K562 (cell line): ENCODE results near the gene SERGEF. TPM values are rescaled to one million over a fixed set of nuclear protein-coding genes. Genes with fewer than 3 reads are reported as not detected.

Source experiments
- ATAC-seq: fragments of 200-7000 bp; cut with Tn5 transposase; 3 replicates; pipeline ENCODE4 v1.9.1; 2020; ENCODE audit warnings: moderate library complexity
- BruUV-seq: library from RNA; stranded (reverse); fragments of 400-500 nt; replicated peaks from 2 replicates; lab custom pipeline; 2021; lab: Mats Ljungman, UMichigan
- CTCF ChIA-PET: fragments of 300-600 bp; formaldehyde crosslinking; extraction: SDS; loops from one replicate; lab custom pipeline; 2021; ENCODE audit warnings: low intra/inter-chr PET ratio; lab: Yijun Ruan, JAX
- POLR2A ChIA-PET: fragments of 300-600, 350-650 bp; sonication (Branson Sonifier 250); formaldehyde crosslinking; extraction: SDS; loops from one replicate; lab custom pipeline; 2021; ENCODE audit warnings: antibody characterized with exemption, inconsistent platforms; lab: Yijun Ruan, JAX
- DNase-seq, 4 experiments: peaks; one replicate each; pipeline versions ENCODE4 v3.0.0 to v3.0.0-alpha.2; 2011 to 2018; ENCODE audit warnings: low spot score in 3 of 4, mixed read lengths in 3 of 4; ENCODE audit errors: extremely low read depth in 1 of 4
- FAIRE-seq: peaks from 2 replicates; lab custom pipeline; 2011; peaks lifted over from hg19 to GRCh38; lab: Jason Lieb, UNC
- H2AFZ ChIP-seq: 2 replicates; pipeline ENCODE4 v1.6.0; 2011; ENCODE audit warnings: low read depth, low read length, control low read depth, inconsistent platforms
- H3K27ac ChIP-seq: fragments of 200-600 bp; 3 replicates; pipeline ENCODE4 v1.8.0; 2011; ENCODE audit warnings: low read depth, mild to moderate bottlenecking, control low read depth, inconsistent platforms, low read length, moderate library complexity, mixed read lengths; ENCODE audit errors: extremely low read depth
- H3K27me3 ChIP-seq, 2 experiments: fragments of 300-600 bp in 1 of 2; 2 replicates in 1 of 2; 3 replicates in 1 of 2; pipeline versions ENCODE4 v1.6.0 to v1.8.0; 2011; ENCODE audit warnings: inconsistent platforms in 2 of 2, low read length in 2 of 2, mild to moderate bottlenecking in 1 of 2, mixed read lengths in 1 of 2, moderate library complexity in 1 of 2; ENCODE audit not compliant: control insufficient read depth in 2 of 2, insufficient read depth in 2 of 2
- H3K36me3 ChIP-seq: fragments of 300-600 bp; 3 replicates; pipeline ENCODE4 v1.8.0; 2011; ENCODE audit warnings: mild to moderate bottlenecking, low read length, inconsistent platforms; ENCODE audit not compliant: control insufficient read depth, insufficient read depth
- H3K4me1 ChIP-seq, 2 experiments: fragments of 200-600 bp in 1 of 2; replicated peaks in 1 of 2; 2 replicates in 1 of 2; 3 replicates in 1 of 2; pipeline versions ENCODE4 v1.5.1 to v1.8.0; 2011; ENCODE audit warnings: inconsistent platforms in 2 of 2, low read length in 2 of 2, mild to moderate bottlenecking in 1 of 2, mixed read lengths in 1 of 2, moderate library complexity in 1 of 2; ENCODE audit not compliant: control insufficient read depth in 2 of 2, insufficient read depth in 2 of 2
- H3K4me2 ChIP-seq: 2 replicates; pipeline ENCODE4 v1.6.1; 2011; ENCODE audit warnings: low read length, control low read depth, inconsistent platforms, mixed read lengths; ENCODE audit not compliant: insufficient read depth
- H3K4me3 ChIP-seq: fragments of 200-600 bp; sonication (generic), shearing (Covaris generic); 2 replicates; pipeline ENCODE4 v1.5.1; 2016; ENCODE audit warnings: control low read depth, inconsistent platforms
- H3K79me2 ChIP-seq: fragments of 200-600 bp; 3 replicates; pipeline ENCODE4 v1.8.0; 2011; ENCODE audit warnings: low read length, inconsistent platforms; ENCODE audit not compliant: control insufficient read depth, insufficient read depth
- H3K9ac ChIP-seq, 2 experiments: 2 replicates each; pipeline versions ENCODE4 v1.6.0 to v1.6.1; 2011; ENCODE audit warnings: low read depth in 2 of 2, low read length in 2 of 2, control low read depth in 1 of 2, inconsistent platforms in 1 of 2, mild to moderate bottlenecking in 1 of 2, mixed read lengths in 1 of 2; ENCODE audit not compliant: insufficient read depth in 1 of 2
- H3K9me1 ChIP-seq: one replicate; pipeline ENCODE4 v1.6.0; 2011; ENCODE audit warnings: inconsistent platforms, mild to moderate bottlenecking, low read length, moderate library complexity; ENCODE audit not compliant: control insufficient read depth, insufficient read depth
- H3K9me3 ChIP-seq: replicated peaks from 2 replicates; pipeline ENCODE4 v1.5.1; 2011; ENCODE audit warnings: low read depth, low read length, inconsistent platforms; ENCODE audit not compliant: control insufficient read depth, insufficient read depth
- H4K20me1 ChIP-seq: replicated peaks from 2 replicates; pipeline ENCODE4 v1.6.1; 2011; ENCODE audit warnings: low read length, inconsistent platforms, mixed read lengths; ENCODE audit not compliant: control insufficient read depth, insufficient read depth
- CBFA2T3 ChIP-seq: fragments of 450-650 bp; IDR thresholded peaks from 2 replicates; pipeline ENCODE4 v1.6.1; 2017
- CTBP1 ChIP-seq: fragments of 450-650 bp; IDR thresholded peaks from 2 replicates; pipeline ENCODE4 v1.6.1; 2016; ENCODE audit warnings: borderline replicate concordance
- SPI1 ChIP-seq: IDR thresholded peaks from 2 replicates; pipeline ENCODE4 v1.6.1; 2011; ENCODE audit warnings: low read depth, low read length, control low read depth, borderline replicate concordance
- ZC3H4 ChIP-seq: sonication (generic); formaldehyde crosslinking; IDR thresholded peaks from 2 replicates; pipeline ENCODE4 v1.9.0; 2021; ENCODE audit warnings: missing genetic modification reagents, borderline replicate concordance
- WGBS: fragments of 100-300 bp; shearing (Covaris generic); methylation state at CpG from one replicate; pipeline ENCODE4 v1.1.6; 2016; ENCODE audit warnings: low coverage, mixed read lengths; ENCODE audit not compliant: insufficient coverage; ENCODE audit errors: missing lambda C conversion rate; 5-methylcytosine and 5-hydroxymethylcytosine counted together
- in situ Hi-C: fragments of 300-500 bp; cut with MboI; formaldehyde crosslinking; loops from 4 replicates; pipeline ENCODE4 v1.15.0; 2018; ENCODE audit warnings: inconsistent platforms, mixed read lengths
- intact Hi-C: fragments of 100-400 bp; cut with micrococcal nuclease; formaldehyde crosslinking; loops from 2 replicates; pipeline ENCODE4 v1.14.2; 2022
- polyA plus RNA-seq, 8 experiments: library from polyadenylated mRNA; depleted of rRNA in 4 of 8; stranded (reverse) in 5 of 8; unstranded in 3 of 8; fragments of >200 nt; fragmentation: Nextera tagmentation in 2 of 8; fragmentation: Illumina TruSeq in 1 of 8; extraction: Ambion mirVana in 2 of 8; extraction: Trizol in 1 of 8; gene quantifications; 2 replicates each; pipeline versions ENCODE4 v1.2.1 to v1.2.3, GENCODE V29; 2011 to 2014; ENCODE audit warnings: inconsistent platforms in 1 of 8, missing spikeins in 1 of 8
- total RNA-seq, 7 experiments: library from RNA; depleted of rRNA in 6 of 7; stranded (reverse); fragments of >200 nt in 6 of 7; fragmentation: Illumina TruSeq in 2 of 7; extraction: Trizol in 2 of 7; gene quantifications; 2 replicates each; pipeline versions ENCODE4 v1.2.1 to v1.2.3, GENCODE V29; 2011 to 2021; ENCODE audit warnings: low replicate concordance in 1 of 7
- TF ChIP-seq, protein P1 (sequence below): fragments of 250-450 bp; sonication (Bioruptor Pico); IDR thresholded peaks from 2 replicates; pipeline ENCODE4 v1.8.0; 2021; ENCODE audit warnings: mild to moderate bottlenecking, moderate library complexity
- TF ChIP-seq, protein P2 (sequence below): sonication (generic); IDR thresholded peaks from 2 replicates; pipeline ENCODE4 v1.6.1; 2016
- TF ChIP-seq, protein P3 (sequence below), 2 experiments: IDR thresholded peaks in 1 of 2; conservative IDR thresholded peaks in 1 of 2; 2 replicates each; pipeline ENCODE4 v1.6.1; 2016; ENCODE audit warnings: low read depth in 2 of 2, mild to moderate bottlenecking in 1 of 2, missing compliant biosample characterization in 1 of 2, missing genetic modification characterization in 1 of 2, moderate library complexity in 1 of 2

SERGEF gene
- total and polyA plus RNA-seq, 9 of the 15 experiments (the other 6 are each of a cell fraction or from before 2014, with no cell fraction given): 10.2 to 28.0 (median 19.9) TPM

DNA sequence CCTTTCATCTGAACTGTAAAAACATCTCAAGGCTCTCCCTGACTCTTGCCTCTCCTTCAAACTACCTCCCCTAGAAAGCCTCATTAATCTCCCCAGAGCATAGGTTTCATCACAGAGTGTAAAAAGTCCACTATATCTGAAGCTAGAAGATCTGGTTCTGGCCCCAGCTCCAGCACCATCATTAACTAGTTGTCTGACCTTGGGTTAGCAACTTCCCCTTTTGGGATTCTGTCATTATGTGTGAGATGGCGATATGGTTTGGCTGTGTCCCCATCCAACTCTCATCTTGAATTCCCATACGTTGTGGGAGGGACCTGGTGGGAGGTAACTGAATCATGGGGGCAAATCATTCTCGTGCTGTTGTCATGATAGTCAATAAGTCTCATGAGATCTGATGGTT lies 181.0 kb downstream of the SERGEF start:
- Histone ChIP-seq H3K9me3 (no peaks in the 10 kb centered on the region), H3K27me3 (peaks cover 3 to 5% of the 10 kb centered on the region in 2 experiments; a peak in 1 of 5 replicates), H3K27ac (no peak overlapping the region), H3K4me1 (0 out of 5 replicates have a peak, but pooled peaks cover 0 to 4% of the 10 kb centered on the region in 2 experiments), H2AFZ (no peak overlapping the region), H3K79me2 (no peaks in the 10 kb centered on the region), H3K9ac (no peak overlapping the region), H4K20me1 (no peaks in the 10 kb centered on the region; the same call in 1 of the 2 replicates), H3K4me2 (no peak overlapping the region), H3K36me3 (no peaks in the 10 kb centered on the region), H3K9me1 (no peaks in the 10 kb centered on the region), H3K4me3 (no peak overlapping the region)
- TF ChIP-seq ZC3H4: no peak
- TF ChIP-seq, protein P1, sequence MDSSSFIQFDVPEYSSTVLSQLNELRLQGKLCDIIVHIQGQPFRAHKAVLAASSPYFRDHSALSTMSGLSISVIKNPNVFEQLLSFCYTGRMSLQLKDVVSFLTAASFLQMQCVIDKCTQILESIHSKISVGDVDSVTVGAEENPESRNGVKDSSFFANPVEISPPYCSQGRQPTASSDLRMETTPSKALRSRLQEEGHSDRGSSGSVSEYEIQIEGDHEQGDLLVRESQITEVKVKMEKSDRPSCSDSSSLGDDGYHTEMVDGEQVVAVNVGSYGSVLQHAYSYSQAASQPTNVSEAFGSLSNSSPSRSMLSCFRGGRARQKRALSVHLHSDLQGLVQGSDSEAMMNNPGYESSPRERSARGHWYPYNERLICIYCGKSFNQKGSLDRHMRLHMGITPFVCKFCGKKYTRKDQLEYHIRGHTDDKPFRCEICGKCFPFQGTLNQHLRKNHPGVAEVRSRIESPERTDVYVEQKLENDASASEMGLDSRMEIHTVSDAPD (CRISPR knock-in tag): no peak
- 0 out of 2 replicates have a peak, but pooled peaks have one; percentile 28 for TF ChIP-seq CTBP1
- TF ChIP-seq CBFA2T3: peak; percentile 28; the same call in 1 of the 2 replicates
- TF ChIP-seq, protein P2, sequence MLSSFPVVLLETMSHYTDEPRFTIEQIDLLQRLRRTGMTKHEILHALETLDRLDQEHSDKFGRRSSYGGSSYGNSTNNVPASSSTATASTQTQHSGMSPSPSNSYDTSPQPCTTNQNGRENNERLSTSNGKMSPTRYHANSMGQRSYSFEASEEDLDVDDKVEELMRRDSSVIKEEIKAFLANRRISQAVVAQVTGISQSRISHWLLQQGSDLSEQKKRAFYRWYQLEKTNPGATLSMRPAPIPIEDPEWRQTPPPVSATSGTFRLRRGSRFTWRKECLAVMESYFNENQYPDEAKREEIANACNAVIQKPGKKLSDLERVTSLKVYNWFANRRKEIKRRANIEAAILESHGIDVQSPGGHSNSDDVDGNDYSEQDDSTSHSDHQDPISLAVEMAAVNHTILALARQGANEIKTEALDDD: peak; percentile 98
- TF ChIP-seq SPI1: 0 out of 2 replicates have a peak, but pooled peaks have one; percentile 18
- TF ChIP-seq, protein P3, sequence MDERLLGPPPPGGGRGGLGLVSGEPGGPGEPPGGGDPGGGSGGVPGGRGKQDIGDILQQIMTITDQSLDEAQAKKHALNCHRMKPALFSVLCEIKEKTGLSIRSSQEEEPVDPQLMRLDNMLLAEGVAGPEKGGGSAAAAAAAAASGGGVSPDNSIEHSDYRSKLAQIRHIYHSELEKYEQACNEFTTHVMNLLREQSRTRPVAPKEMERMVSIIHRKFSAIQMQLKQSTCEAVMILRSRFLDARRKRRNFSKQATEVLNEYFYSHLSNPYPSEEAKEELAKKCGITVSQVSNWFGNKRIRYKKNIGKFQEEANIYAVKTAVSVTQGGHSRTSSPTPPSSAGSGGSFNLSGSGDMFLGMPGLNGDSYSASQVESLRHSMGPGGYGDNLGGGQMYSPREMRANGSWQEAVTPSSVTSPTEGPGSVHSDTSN (CRISPR knock-in tag; IDR thresholded peaks at IDR 0.05; ENCODE audit: low read depth): no peak
- TF ChIP-seq, protein P3 (tag; conservative IDR thresholded peaks at IDR 0.05; ENCODE audit: low read depth): peak; percentile 22; the same call in 1 of the 2 replicates
- ATAC-seq (no peak), FAIRE-seq (peak; percentile 26), DNase-seq (peak in 1 of 4 experiments; percentile 18)
- intact Hi-C loops (loop anchor here (5.0 kb wide), 1 partner anchor 70 kb away; no protein-coding TSS in a partner anchor), in situ Hi-C loops (no loop called here)
- 0% methylated on average over 3 of the region's 3 CpGs for WGBS
- ChIA-PET CTCF (no interaction called here), POLR2A (interaction anchor here (1.0 kb wide), 1 partner anchor 18 kb away, joined by 3 read pairs; no protein-coding TSS in a partner anchor)
- no TSS peak for BruUV-seq
